Measurements from ENCODE around the gene LLGL2. TPM values are rescaled to one million over a fixed set of nuclear protein-coding genes. Genes with fewer than 3 reads are reported as not detected.
A peak's percentile ranks its signal among the peaks of the same experiment; 100 is the strongest.

Gene LLGL2
- total RNA-seq, 2 donors from 2014 or later = 43.0 to 65.3 TPM

DNA sequence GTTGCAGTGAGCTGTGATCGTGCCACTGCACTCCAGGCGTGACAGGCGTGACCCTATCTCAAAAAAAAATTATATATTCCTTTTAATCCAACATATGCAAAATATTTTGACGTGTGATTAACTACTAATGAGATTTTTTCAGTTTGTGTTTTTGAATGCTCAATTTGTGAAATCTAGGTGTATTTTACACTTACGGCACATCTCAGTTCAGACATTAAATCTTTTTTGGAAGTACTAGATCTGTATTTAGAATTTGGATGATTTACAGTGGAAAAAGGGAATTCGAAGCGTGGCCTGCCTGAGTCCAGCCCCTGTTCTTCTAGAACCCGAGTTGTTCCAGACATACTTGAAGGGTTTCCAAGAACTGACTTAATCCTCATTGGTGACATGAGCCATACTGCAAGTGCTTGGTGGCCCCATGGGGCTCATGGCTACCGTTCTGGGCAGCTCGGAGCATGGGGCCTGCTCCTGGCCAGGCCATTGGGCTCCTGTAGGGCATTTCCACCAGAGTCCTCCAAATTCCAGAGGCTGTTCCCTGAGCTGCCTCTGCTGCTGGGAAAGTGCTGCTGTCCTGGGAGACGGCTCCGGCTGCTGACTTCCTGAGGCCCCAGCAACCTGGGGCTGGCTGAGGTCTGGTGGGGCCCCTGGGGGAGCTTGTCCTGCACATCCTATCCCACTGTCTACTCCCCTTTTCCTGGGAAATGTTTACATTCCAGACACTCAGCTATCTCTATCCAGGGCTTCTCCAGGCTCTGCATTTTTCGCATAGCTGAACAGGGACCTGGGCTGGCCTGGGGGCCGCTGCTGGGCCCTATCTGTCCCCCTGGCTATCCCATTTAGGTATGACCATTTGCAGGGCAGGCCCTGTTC lies 27.2 kb downstream of the LLGL2 start:
- TF ChIP-seq POLR2A (IDR thresholded peaks at IDR 0.05) = no peak
- no peak for TF ChIP-seq POLR2AphosphoS5 (IDR thresholded peaks at IDR 0.05)
- TF ChIP-seq CTCF (IDR thresholded peaks at IDR 0.05) = no peak
- Histone ChIP-seq H3K36me3 (no peaks in the 10 kb centered on the region), H3K27me3 (replicated peaks; ENCODE audit: insufficient read depth) (no peaks in the 10 kb centered on the region), H3K4me3 (no peak overlapping the region), H3K9me3 (no peaks in the 10 kb centered on the region), H3K4me1 (replicated peaks) (peaks cover 8% of the 10 kb centered on the region), H3K27ac (no peak overlapping the region)
- WGBS = 76% methylated on average over 14 of the region's 14 CpGs
- no peak for DNase-seq (ENCODE audit: low spot score)
- intact Hi-C loops (cut with DNase I) = no loop called here

DNA sequence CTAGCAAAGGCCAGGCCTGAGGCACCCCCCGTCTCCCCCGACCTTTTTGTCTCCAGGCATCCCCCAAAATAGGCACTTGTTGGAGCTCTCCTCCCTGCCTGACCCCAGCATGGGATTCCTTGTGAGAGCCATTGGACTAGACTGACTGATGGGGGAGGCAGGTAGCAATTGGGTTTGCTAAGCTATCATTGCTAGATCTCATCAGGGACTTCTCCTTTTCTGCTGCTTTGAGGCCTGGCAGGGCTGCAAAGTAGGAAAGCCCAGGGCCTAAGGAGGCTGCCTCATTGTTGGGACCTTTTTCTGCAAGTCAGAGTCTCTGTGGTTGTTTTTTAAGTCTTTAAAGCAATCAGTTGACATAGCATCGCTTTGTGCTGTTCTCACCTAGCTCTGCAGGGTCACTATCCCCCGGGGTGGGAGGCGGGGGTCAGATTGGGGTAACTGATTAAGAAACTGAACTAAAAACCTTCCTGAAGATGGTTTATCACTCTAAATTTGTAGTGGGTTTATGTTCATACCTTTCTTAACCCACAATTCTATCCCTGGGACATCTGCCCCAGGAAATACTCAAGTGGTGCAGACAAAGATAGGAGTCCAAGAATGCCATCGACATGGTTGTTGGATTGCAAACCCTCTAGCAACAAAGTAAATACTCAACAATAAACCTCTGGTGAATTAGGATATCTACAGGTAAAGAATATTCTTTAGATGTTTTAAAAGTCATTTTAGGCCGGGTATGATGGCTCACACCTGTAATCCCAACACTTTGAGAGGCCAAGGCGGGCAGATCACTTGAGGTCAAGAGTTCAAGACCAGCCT lies 28.0 kb downstream of the LLGL2 start:
- no peak for DNase-seq (ENCODE audit: low spot score)
- 82% methylated on average over 8 of the region's 8 CpGs for WGBS
- H3K27me3 ChIP-seq (replicated peaks; ENCODE audit: insufficient read depth) = no peaks in the 10 kb centered on the region
- no peaks in the 10 kb centered on the region for H3K9me3 ChIP-seq
- no peak overlapping the region for H3K27ac ChIP-seq
- intact Hi-C loops (cut with DNase I) = no loop called here
- TF ChIP-seq POLR2A (IDR thresholded peaks at IDR 0.05) (no peak), CTCF (IDR thresholded peaks at IDR 0.05) (no peak), POLR2AphosphoS5 (IDR thresholded peaks at IDR 0.05) (no peak)
- H3K4me3 ChIP-seq = no peak overlapping the region
- H3K4me1 ChIP-seq (replicated peaks) = peaks cover 8% of the 10 kb centered on the region
- no peaks in the 10 kb centered on the region for H3K36me3 ChIP-seq

DNA sequence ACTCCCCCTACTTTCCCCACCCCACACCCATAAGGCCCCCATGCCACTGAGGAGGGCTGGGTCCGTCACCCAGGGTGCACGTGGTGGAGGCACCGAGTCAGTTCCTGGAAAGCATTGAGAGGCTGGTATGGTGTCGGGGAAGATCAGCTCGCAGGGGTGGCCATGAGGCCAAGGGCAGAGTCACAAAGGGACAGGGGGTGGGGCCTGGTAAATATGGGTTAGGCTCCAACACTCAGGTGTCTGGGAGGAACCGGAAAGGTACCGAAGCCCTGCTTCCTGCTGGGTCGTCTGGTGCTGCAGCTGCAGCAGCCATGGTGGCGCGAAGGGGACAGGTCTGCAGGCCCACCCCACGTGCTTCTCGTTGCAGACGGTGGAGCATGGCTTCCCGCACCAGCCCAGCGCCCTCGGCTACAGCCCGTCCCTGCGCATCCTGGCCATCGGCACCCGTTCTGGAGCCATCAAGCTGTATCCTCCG lies 30.2 kb downstream of the LLGL2 start:
- TF ChIP-seq POLR2A (IDR thresholded peaks at IDR 0.05) (no peak), POLR2AphosphoS5 (IDR thresholded peaks at IDR 0.05) (no peak), CTCF (IDR thresholded peaks at IDR 0.05) (no peak)
- no peaks in the 10 kb centered on the region for H3K36me3 ChIP-seq
- no peak for DNase-seq (ENCODE audit: low spot score)
- no peaks in the 10 kb centered on the region for H3K4me1 ChIP-seq (replicated peaks)
- intact Hi-C loops (cut with DNase I) = no loop called here
- H3K27me3 ChIP-seq (replicated peaks; ENCODE audit: insufficient read depth) = no peaks in the 10 kb centered on the region
- H3K27ac ChIP-seq = no peak overlapping the region
- no peak overlapping the region for H3K4me3 ChIP-seq
- no peaks in the 10 kb centered on the region for H3K9me3 ChIP-seq
- 91% methylated on average over 21 of the region's 21 CpGs for whole genome bisulfite sequencing

- H3K27me3 ChIP-seq (replicated peaks; ENCODE audit: insufficient read depth) = no peaks in the 10 kb centered on the region
- H3K9me3 ChIP-seq = no peaks in the 10 kb centered on the region
- 27% methylated on average over 14 of the region's 15 CpGs for WGBS
- peak overlapping the region; percentile 29 to 55 for H3K27ac ChIP-seq
- intact Hi-C loops (cut with DNase I) = no loop called here
- peak; percentile 44 for DNase-seq (ENCODE audit: low spot score)
- TF ChIP-seq POLR2A (IDR thresholded peaks at IDR 0.05) (no peak), POLR2AphosphoS5 (IDR thresholded peaks at IDR 0.05) (no peak), CTCF (IDR thresholded peaks at IDR 0.05) (no peak)
- H3K4me3 ChIP-seq = no peak overlapping the region
- no peaks in the 10 kb centered on the region for H3K4me1 ChIP-seq (replicated peaks)
- H3K36me3 ChIP-seq = no peaks in the 10 kb centered on the region
Observed at GRCh38 chr17:75557075-75557851, 31.8 kb downstream of the LLGL2 start.
